ENCODE results near the gene STK4. TPM values are rescaled to one million over a fixed set of nuclear protein-coding genes. Genes with fewer than 3 reads are reported as not detected.

The STK4 gene
- polyA plus RNA-seq (2013, experiment 1 of 2): 17.2 TPM
- 17.4 TPM for polyA plus RNA-seq (2013, experiment 2 of 2)

GRCh38 chr20:44966030-44966961 is at the start of gene STK4:
Gene STK4, plus strand, starts transcription at chr20:44966512. Its CDS starts 57 bp downstream, at chr20:44966569.
- Histone ChIP-seq H3K79me1 (ENCODE audit: low read depth, low read length) (peaks cover 1% of the 10 kb centered on the region), H4K8ac (ENCODE audit: low read depth, low read length) (peak within 1 kb of the TSS; percentile 88), H2BK120ac (ENCODE audit: low read depth, low read length) (no peak within 1 kb of the TSS), H3K36me3 (replicated peaks in 1 of 2; ENCODE audit: control insufficient read depth in 2 of 2, insufficient read depth in 2 of 2, low read length in 2 of 2) (peaks cover 0 to 2% of the 10 kb centered on the region in 2 donors), H3K9me3 (replicated peaks in 1 of 2; ENCODE audit: control insufficient read depth in 2 of 2, insufficient read depth in 1 of 2, low read depth in 1 of 2, low read length in 2 of 2) (no peaks in the 10 kb centered on the region), H3K27me3 (ENCODE audit: control insufficient read depth in 3 of 3, insufficient read depth in 3 of 3, low read depth in 1 of 3, low read length in 3 of 3) (no peaks in the 10 kb centered on the region), H4K91ac (ENCODE audit: low read depth, low read length, poor library complexity) (no peak within 1 kb of the TSS), H3K4me3 (ENCODE audit: low read length in 2 of 2) (peak within 1 kb of the TSS; percentile 90 to 97), H3K9ac (ENCODE audit: low read depth, low read length, poor library complexity) (peak within 1 kb of the TSS; percentile 98), H3K27ac (replicated peaks; ENCODE audit: low read length) (peak within 1 kb of the TSS; percentile 64), H2AFZ (ENCODE audit: low read length) (peak within 1 kb of the TSS; percentile 92), H3K23ac (ENCODE audit: low read depth, low read length, poor library complexity) (peak within 1 kb of the TSS; percentile 38), H3K18ac (ENCODE audit: low read length) (peak within 1 kb of the TSS; percentile 73), H2BK12ac (ENCODE audit: low read length) (no peak within 1 kb of the TSS), H3K4me1 (ENCODE audit: control insufficient read depth in 2 of 2, insufficient read depth in 1 of 2, low read depth in 1 of 2, low read length in 2 of 2) (peaks cover 6% of the 10 kb centered on the region in 2 donors), H2BK5ac (ENCODE audit: low read length) (peak within 1 kb of the TSS; percentile 85), H3K4ac (ENCODE audit: low read length) (no peak within 1 kb of the TSS), H3K14ac (ENCODE audit: low read length) (no peak within 1 kb of the TSS), H2BK15ac (ENCODE audit: low read length) (no peak within 1 kb of the TSS), H3K4me2 (ENCODE audit: insufficient read depth, low read length, poor library complexity, severe bottlenecking) (peak within 1 kb of the TSS; percentile 88), H2AK5ac (ENCODE audit: low read depth, low read length) (no peak within 1 kb of the TSS)
- DNase-seq (ENCODE audit: low spot score): peak; percentile 91
- WGBS, 2 donors (ENCODE audit: extremely low coverage in 2 of 2, insufficient read length in 2 of 2, insufficient replicate concordance in 1 of 2): no CpG with 5 or more reads among the region's 68 CpGs

GRCh38 chr20:44916586-44916985 is 49.7 kb upstream of the STK4 start:
- Histone ChIP-seq H3K9me3 (replicated peaks in 1 of 2; ENCODE audit: control insufficient read depth in 2 of 2, insufficient read depth in 1 of 2, low read depth in 1 of 2, low read length in 2 of 2) (no peaks in the 10 kb centered on the region), H3K4ac (ENCODE audit: low read length) (no peak overlapping the region), H2AK5ac (ENCODE audit: low read depth, low read length) (no peak overlapping the region), H3K14ac (ENCODE audit: low read length) (no peak overlapping the region), H2BK5ac (ENCODE audit: low read length) (no peak overlapping the region), H3K9ac (ENCODE audit: low read depth, low read length, poor library complexity) (no peak overlapping the region), H2BK12ac (ENCODE audit: low read length) (no peak overlapping the region), H3K79me1 (ENCODE audit: low read depth, low read length) (no peaks in the 10 kb centered on the region), H3K27me3 (ENCODE audit: control insufficient read depth in 3 of 3, insufficient read depth in 3 of 3, low read depth in 1 of 3, low read length in 3 of 3) (no peaks in the 10 kb centered on the region), H2AFZ (ENCODE audit: low read length) (no peak overlapping the region), H3K4me1 (ENCODE audit: control insufficient read depth in 2 of 2, insufficient read depth in 1 of 2, low read depth in 1 of 2, low read length in 2 of 2) (peaks cover 0 to 6% of the 10 kb centered on the region in 2 donors), H2BK15ac (ENCODE audit: low read length) (no peak overlapping the region), H4K8ac (ENCODE audit: low read depth, low read length) (no peak overlapping the region), H3K23ac (ENCODE audit: low read depth, low read length, poor library complexity) (peak overlapping the region; percentile 17), H2BK120ac (ENCODE audit: low read depth, low read length) (no peak overlapping the region), H3K36me3 (replicated peaks in 1 of 2; ENCODE audit: control insufficient read depth in 2 of 2, insufficient read depth in 2 of 2, low read length in 2 of 2) (peaks cover 17 to 34% of the 10 kb centered on the region in 2 donors), H3K18ac (ENCODE audit: low read length) (no peak overlapping the region), H3K4me2 (ENCODE audit: insufficient read depth, low read length, poor library complexity, severe bottlenecking) (no peak overlapping the region), H3K4me3 (ENCODE audit: low read length in 2 of 2) (no peak overlapping the region), H3K27ac (replicated peaks; ENCODE audit: low read length) (no peak overlapping the region), H4K91ac (ENCODE audit: low read depth, low read length, poor library complexity) (no peak overlapping the region)
- no CpG with 5 or more reads among the region's 12 CpGs for WGBS, 2 donors (ENCODE audit: extremely low coverage in 2 of 2, insufficient read length in 2 of 2, insufficient replicate concordance in 1 of 2)
- no peak for DNase-seq (ENCODE audit: low spot score)

GRCh38 chr20:44917399-44917798 is 48.9 kb upstream of the STK4 start:
- Histone ChIP-seq H3K9ac (ENCODE audit: low read depth, low read length, poor library complexity) (no peak overlapping the region), H3K4me1 (ENCODE audit: control insufficient read depth in 2 of 2, insufficient read depth in 1 of 2, low read depth in 1 of 2, low read length in 2 of 2) (peaks cover 0 to 4% of the 10 kb centered on the region in 2 donors), H3K4me3 (ENCODE audit: low read length in 2 of 2) (no peak overlapping the region), H2BK5ac (ENCODE audit: low read length) (no peak overlapping the region), H2BK120ac (ENCODE audit: low read depth, low read length) (no peak overlapping the region), H3K4me2 (ENCODE audit: insufficient read depth, low read length, poor library complexity, severe bottlenecking) (no peak overlapping the region), H3K79me1 (ENCODE audit: low read depth, low read length) (no peaks in the 10 kb centered on the region), H3K4ac (ENCODE audit: low read length) (no peak overlapping the region), H3K14ac (ENCODE audit: low read length) (no peak overlapping the region), H3K36me3 (replicated peaks in 1 of 2; ENCODE audit: control insufficient read depth in 2 of 2, insufficient read depth in 2 of 2, low read length in 2 of 2) (peaks cover 17 to 36% of the 10 kb centered on the region in 2 donors), H2AFZ (ENCODE audit: low read length) (no peak overlapping the region), H2AK5ac (ENCODE audit: low read depth, low read length) (no peak overlapping the region), H3K18ac (ENCODE audit: low read length) (no peak overlapping the region), H4K8ac (ENCODE audit: low read depth, low read length) (no peak overlapping the region), H3K23ac (ENCODE audit: low read depth, low read length, poor library complexity) (no peak overlapping the region), H3K27me3 (ENCODE audit: control insufficient read depth in 3 of 3, insufficient read depth in 3 of 3, low read depth in 1 of 3, low read length in 3 of 3) (no peaks in the 10 kb centered on the region), H4K91ac (ENCODE audit: low read depth, low read length, poor library complexity) (no peak overlapping the region), H3K27ac (replicated peaks; ENCODE audit: low read length) (no peak overlapping the region), H3K9me3 (replicated peaks in 1 of 2; ENCODE audit: control insufficient read depth in 2 of 2, insufficient read depth in 1 of 2, low read depth in 1 of 2, low read length in 2 of 2) (no peaks in the 10 kb centered on the region), H2BK15ac (ENCODE audit: low read length) (no peak overlapping the region), H2BK12ac (ENCODE audit: low read length) (no peak overlapping the region)
- DNase-seq (ENCODE audit: low spot score): no peak
- WGBS, 2 donors (ENCODE audit: extremely low coverage in 2 of 2, insufficient read length in 2 of 2, insufficient replicate concordance in 1 of 2): no CpG with 5 or more reads among the region's 2 CpGs

- no CpG with 5 or more reads among the region's 3 CpGs for WGBS, 2 donors (ENCODE audit: extremely low coverage in 2 of 2, insufficient read length in 2 of 2, insufficient replicate concordance in 1 of 2)
- H3K4ac ChIP-seq (ENCODE audit: low read length): no peak overlapping the region
- DNase-seq (ENCODE audit: low spot score): no peak
- no peak overlapping the region for H3K4me2 ChIP-seq (ENCODE audit: insufficient read depth, low read length, poor library complexity, severe bottlenecking)
- no peaks in the 10 kb centered on the region for H3K9me3 ChIP-seq (replicated peaks in 1 of 2; ENCODE audit: control insufficient read depth in 2 of 2, insufficient read depth in 1 of 2, low read depth in 1 of 2, low read length in 2 of 2)
- H2AK5ac ChIP-seq (ENCODE audit: low read depth, low read length): no peak overlapping the region
- peaks cover 8 to 33% of the 10 kb centered on the region in 2 donors for H3K36me3 ChIP-seq (replicated peaks in 1 of 2; ENCODE audit: control insufficient read depth in 2 of 2, insufficient read depth in 2 of 2, low read length in 2 of 2)
- H3K27me3 ChIP-seq (ENCODE audit: control insufficient read depth in 3 of 3, insufficient read depth in 3 of 3, low read depth in 1 of 3, low read length in 3 of 3): no peaks in the 10 kb centered on the region
- H3K14ac ChIP-seq (ENCODE audit: low read length): no peak overlapping the region
- no peak overlapping the region for H2BK5ac ChIP-seq (ENCODE audit: low read length)
- no peak overlapping the region for H3K4me3 ChIP-seq (ENCODE audit: low read length in 2 of 2)
- no peak overlapping the region for H4K91ac ChIP-seq (ENCODE audit: low read depth, low read length, poor library complexity)
- peaks cover 0 to 4% of the 10 kb centered on the region in 2 donors for H3K4me1 ChIP-seq (ENCODE audit: control insufficient read depth in 2 of 2, insufficient read depth in 1 of 2, low read depth in 1 of 2, low read length in 2 of 2)
- H2AFZ ChIP-seq (ENCODE audit: low read length): no peak overlapping the region
- no peak overlapping the region for H3K18ac ChIP-seq (ENCODE audit: low read length)
- H3K9ac ChIP-seq (ENCODE audit: low read depth, low read length, poor library complexity): no peak overlapping the region
- no peak overlapping the region for H2BK120ac ChIP-seq (ENCODE audit: low read depth, low read length)
- no peaks in the 10 kb centered on the region for H3K79me1 ChIP-seq (ENCODE audit: low read depth, low read length)
- H3K23ac ChIP-seq (ENCODE audit: low read depth, low read length, poor library complexity): no peak overlapping the region
- H2BK12ac ChIP-seq (ENCODE audit: low read length): no peak overlapping the region
- H4K8ac ChIP-seq (ENCODE audit: low read depth, low read length): no peak overlapping the region
- H3K27ac ChIP-seq (replicated peaks; ENCODE audit: low read length): no peak overlapping the region
- no peak overlapping the region for H2BK15ac ChIP-seq (ENCODE audit: low read length)
Observed at GRCh38 chr20:44918342-44918741, 48.0 kb upstream of the STK4 start.

All from neuronal stem cell (in vitro differentiated cells).